ENCODE measurements around the gene BABAM2. TPM values are rescaled to one million over a fixed set of nuclear protein-coding genes. Genes with fewer than 3 reads are reported as not detected.

The BABAM2 gene
- total RNA-seq, 1 donor: 28.5 TPM

DNA sequence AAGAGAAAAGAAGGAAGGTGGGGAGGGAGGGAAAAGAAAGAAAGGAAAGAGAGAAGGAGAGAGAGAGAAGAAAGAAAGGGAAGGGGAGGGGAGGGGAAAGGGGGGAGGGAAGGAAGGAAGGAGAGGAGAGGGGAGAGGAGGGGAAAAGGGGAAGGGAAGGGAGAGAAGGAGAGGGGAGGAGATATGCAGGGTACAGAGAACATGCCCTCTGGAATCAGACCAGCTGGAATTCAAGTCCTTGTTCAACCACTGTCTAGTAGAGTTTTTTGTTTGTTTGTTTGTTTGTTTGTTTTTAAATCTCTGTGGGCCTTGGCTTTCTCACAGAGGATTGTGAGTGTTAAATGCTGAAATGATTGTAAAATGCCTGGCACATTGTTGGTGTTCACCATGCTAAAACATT lies 424.4 kb downstream of the BABAM2 start:
- H3K4me3 ChIP-seq (ENCODE audit: low read depth, low read length): no peak overlapping the region
- TF ChIP-seq, protein P1, sequence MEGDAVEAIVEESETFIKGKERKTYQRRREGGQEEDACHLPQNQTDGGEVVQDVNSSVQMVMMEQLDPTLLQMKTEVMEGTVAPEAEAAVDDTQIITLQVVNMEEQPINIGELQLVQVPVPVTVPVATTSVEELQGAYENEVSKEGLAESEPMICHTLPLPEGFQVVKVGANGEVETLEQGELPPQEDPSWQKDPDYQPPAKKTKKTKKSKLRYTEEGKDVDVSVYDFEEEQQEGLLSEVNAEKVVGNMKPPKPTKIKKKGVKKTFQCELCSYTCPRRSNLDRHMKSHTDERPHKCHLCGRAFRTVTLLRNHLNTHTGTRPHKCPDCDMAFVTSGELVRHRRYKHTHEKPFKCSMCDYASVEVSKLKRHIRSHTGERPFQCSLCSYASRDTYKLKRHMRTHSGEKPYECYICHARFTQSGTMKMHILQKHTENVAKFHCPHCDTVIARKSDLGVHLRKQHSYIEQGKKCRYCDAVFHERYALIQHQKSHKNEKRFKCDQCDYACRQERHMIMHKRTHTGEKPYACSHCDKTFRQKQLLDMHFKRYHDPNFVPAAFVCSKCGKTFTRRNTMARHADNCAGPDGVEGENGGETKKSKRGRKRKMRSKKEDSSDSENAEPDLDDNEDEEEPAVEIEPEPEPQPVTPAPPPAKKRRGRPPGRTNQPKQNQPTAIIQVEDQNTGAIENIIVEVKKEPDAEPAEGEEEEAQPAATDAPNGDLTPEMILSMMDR (IDR thresholded peaks at IDR 0.05; ENCODE audit: insufficient read depth, low read depth, low read length): no peak
- DNase-seq (ENCODE audit: low read depth): no peak

DNA sequence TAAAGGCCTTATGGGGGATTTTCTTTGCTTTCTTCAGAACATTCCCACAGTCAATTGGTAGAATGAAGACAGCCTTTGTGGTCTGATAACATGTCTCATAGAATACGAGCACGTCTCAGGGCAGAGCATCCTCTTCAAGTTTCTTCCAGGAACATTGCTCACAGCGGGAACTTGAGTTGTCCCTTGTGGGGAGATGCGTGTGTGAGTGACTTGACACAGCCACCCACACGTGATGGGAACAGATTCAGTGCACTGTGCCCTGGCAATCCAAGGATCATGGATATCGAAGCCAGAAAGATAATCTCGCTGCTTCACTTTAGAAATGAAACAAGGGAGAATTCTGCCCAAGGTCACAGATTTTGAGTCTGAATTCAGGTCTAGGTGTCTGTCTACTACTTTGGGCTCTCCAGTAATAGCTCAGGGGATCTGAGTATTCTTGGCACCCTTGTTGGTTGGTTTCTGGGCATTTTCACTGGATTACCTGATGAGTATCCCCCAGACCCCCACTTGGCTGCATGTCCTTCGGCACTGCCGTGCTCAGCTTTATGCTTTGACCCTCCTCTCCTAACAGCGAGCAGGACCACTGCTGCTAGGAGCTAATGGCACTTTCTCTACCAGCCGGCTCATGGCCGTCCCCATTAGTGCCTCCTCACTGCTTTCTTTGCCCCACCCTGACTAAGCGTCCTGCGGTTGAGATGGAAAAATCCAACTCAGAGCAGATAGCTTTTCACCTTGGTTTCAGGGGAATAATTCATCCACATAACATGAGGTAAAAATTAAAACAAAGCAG lies 426.2 kb downstream of the BABAM2 start:
- DNase-seq (ENCODE audit: low read depth): no peak
- TF ChIP-seq, protein P1 (IDR thresholded peaks at IDR 0.05; ENCODE audit: insufficient read depth, low read depth, low read length): no peak
- no peak overlapping the region for H3K4me3 ChIP-seq (ENCODE audit: low read depth, low read length)

DNA sequence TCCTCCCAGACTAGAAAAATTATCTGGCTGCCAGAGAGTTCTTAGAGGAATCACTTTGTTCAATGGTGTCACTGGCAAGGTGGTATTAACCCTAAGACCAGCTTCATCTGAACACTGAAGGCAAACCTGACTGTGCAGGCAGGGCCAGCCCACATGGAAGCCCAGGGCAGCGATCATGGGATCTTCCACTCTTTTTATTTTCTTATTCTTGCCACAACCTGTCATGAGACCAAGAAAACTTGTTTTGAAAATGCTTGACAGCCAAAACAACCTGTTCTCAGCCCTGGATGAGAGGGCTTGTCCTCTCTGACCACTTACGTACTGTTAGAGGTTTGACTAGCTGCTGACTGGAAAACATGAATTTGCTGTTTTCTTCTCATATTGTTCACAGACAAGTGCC lies 426.9 kb downstream of the BABAM2 start:
- TF ChIP-seq, protein P1 (IDR thresholded peaks at IDR 0.05; ENCODE audit: insufficient read depth, low read depth, low read length): no peak
- H3K4me3 ChIP-seq (ENCODE audit: low read depth, low read length): no peak overlapping the region
- DNase-seq (ENCODE audit: low read depth): no peak

DNA sequence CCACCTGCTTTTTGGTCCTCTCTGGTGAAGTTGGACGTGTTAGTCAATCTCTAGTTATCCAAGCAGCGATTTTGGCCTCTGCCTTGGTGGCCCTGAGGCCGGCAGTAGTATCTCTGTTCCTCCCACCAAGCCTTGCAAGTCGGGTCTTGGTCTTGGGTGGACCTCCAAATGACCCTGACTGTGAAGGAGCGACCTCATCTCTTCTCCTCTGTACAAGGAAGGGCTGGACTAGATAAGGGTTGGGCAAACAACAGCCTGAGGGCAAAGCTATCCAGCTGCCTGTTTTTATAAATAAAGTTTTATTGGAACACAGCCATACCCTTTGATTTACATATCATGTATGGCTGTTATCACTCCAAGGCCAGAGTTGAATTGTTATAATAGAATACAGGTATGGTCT lies 427.5 kb downstream of the BABAM2 start:
- no peak for DNase-seq (ENCODE audit: low read depth)
- H3K4me3 ChIP-seq (ENCODE audit: low read depth, low read length): no peak overlapping the region
- TF ChIP-seq, protein P1 (IDR thresholded peaks at IDR 0.05; ENCODE audit: insufficient read depth, low read depth, low read length): no peak

DNA sequence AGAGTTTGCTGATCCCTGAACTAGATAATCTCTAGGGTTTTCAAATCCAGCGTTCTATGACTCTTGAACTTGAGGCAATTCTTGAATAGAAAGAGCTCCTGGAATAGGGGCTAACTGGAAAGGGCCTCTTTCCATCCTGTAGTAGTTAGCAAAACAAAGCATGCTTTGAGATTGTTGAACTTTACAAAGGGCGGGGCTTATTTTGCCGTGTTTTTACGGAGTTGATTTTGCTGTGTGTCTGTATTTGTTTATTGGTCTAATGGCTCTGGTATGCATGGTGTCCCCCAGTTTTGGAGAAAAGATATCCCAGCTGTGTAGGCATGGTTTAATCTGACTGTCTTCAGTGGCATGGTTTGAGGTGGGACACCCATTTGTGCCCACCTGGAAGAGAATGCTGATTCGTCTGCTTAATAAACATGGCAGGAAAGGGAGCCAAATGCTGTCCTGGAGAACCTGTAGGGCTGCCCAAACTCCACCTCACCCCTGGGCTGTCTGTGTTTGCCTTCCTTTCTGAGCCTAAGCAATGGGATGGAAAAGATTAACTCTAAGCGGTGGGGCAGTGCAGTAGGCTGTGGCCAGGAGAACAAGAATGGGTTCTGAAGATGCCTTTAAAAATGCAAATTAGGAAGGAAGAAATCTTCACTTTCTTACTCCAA lies 428.1 kb downstream of the BABAM2 start:
- TF ChIP-seq, protein P1 (IDR thresholded peaks at IDR 0.05; ENCODE audit: insufficient read depth, low read depth, low read length): no peak
- no peak overlapping the region for H3K4me3 ChIP-seq (ENCODE audit: low read depth, low read length)
- no peak for DNase-seq (ENCODE audit: low read depth)

DNA sequence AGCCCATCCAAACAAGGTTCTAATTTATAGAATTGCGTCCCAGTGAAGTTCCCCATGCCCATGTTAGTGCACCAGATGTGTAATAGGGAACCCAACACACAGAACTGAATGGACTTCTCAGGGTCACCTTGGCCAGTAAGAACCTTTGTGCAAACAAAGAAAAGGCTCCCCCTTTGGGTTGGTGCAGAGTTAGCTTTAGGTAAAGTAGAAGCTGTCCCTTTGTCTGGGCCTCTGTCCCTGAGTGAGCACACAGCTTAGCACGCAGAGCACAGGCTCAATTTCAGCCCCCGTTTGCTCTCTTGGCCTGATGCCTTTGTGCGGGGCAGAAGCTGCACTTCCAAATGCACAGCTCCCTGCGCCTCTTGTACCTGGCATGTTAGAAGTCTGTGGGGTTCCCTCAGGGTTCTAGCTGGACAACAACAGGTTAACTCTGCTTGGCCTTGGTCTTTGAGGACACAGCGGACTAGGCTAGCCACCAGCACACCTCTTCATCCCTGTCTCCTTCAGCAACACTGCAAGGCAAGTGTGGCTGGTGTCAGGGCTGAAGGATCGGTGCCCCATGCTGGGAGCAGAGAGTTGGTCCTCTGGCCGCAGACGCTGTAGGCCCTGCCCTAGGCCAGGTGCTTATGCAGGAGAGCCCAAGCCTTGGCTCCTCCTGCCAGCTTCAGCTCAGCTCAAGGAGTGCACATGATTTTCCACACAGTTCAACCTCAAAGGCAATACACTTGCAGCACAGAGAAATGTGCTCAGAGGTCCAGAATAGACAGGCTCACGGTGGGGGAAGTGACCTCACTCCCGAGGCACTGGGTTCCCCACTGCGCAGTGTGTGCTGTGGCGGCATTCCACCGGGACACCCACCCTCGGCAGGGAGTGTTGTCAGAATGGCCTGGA lies 428.8 kb downstream of the BABAM2 start:
- TF ChIP-seq, protein P1 (IDR thresholded peaks at IDR 0.05; ENCODE audit: insufficient read depth, low read depth, low read length): no peak
- no peak overlapping the region for H3K4me3 ChIP-seq (ENCODE audit: low read depth, low read length)
- no peak for DNase-seq (ENCODE audit: low read depth)
